ENCODE results near the gene TTC7B. TPM values are rescaled to one million over a fixed set of nuclear protein-coding genes. Genes with fewer than 3 reads are reported as not detected.

Gene TTC7B
- total and polyA plus RNA-seq, 2 of the 8 experiments (the other 6 are each of a cell fraction or from before 2014, with no cell fraction given), result 23.7 to 34.0 TPM

- 78% methylated on average over 10 of the region's 10 CpGs; no CpG with 5 or more reads in 1 of the 2 experiments for WGBS, 2 experiments (ENCODE audit: extremely low coverage in 1 of 2, insufficient coverage in 1 of 2, insufficient read length in 1 of 2, insufficient replicate concordance in 2 of 2, low coverage in 1 of 2, low lambda C conversion rate in 2 of 2, missing lambda C conversion rate in 1 of 2)
- Histone ChIP-seq H2BK20ac (ENCODE audit: low read length) (no peak overlapping the region), H3K4me1 (replicated peaks in 1 of 4; ENCODE audit: control insufficient read depth in 3 of 4, insufficient read depth in 4 of 4, low read length in 3 of 4) (peaks cover 0 to 11% (median 4%) of the 10 kb centered on the region in 4 experiments; a peak in 6 of 7 replicates), H2BK12ac (ENCODE audit: low read depth, low read length) (no peak overlapping the region), H3K4me3 (ENCODE audit: extremely low read depth in 1 of 4, insufficient read depth in 2 of 4, low read depth in 3 of 4, low read length in 4 of 4) (no peak overlapping the region), H2BK15ac (ENCODE audit: low read length) (0 out of 2 replicates have a peak overlapping the region, but pooled peaks have one; percentile 72), H3K9ac (replicated peaks in 1 of 4; ENCODE audit: extremely low read depth in 1 of 4, low read depth in 3 of 4, low read length in 3 of 4) (no peak overlapping the region), H4K8ac (ENCODE audit: extremely low read depth, insufficient read depth, low read length) (no peak overlapping the region), H3K23me2 (ENCODE audit: low read depth, low read length) (no peaks in the 10 kb centered on the region), H3K14ac (ENCODE audit: insufficient read length) (no peak overlapping the region), H3K79me2 (ENCODE audit: control insufficient read depth in 1 of 2, insufficient read depth in 2 of 2, low read length in 2 of 2) (no peaks in the 10 kb centered on the region), H2BK120ac (replicated peaks; ENCODE audit: low read depth, low read length) (no peak overlapping the region), H4K20me1 (replicated peaks in 1 of 2; ENCODE audit: control insufficient read depth in 1 of 2, insufficient read depth in 2 of 2, low read length in 2 of 2) (peaks cover 0 to 2% of the 10 kb centered on the region in 2 experiments), H4K91ac (replicated peaks; ENCODE audit: insufficient read length, low read length) (no peak overlapping the region), H3K56ac (replicated peaks; ENCODE audit: insufficient read length, low read depth, low read length) (no peak overlapping the region), H3K27ac (ENCODE audit: low read depth, low read length) (no peak overlapping the region), H2BK5ac (ENCODE audit: low read depth, low read length) (no peak overlapping the region), H3K9me3 (ENCODE audit: insufficient read depth in 2 of 2, low read depth in 1 of 2, low read length in 1 of 2) (no peaks in the 10 kb centered on the region), H3K4ac (replicated peaks; ENCODE audit: insufficient read length, low read depth, low read length) (no peak overlapping the region), H2AFZ (ENCODE audit: low read length) (no peak overlapping the region), H3K18ac (ENCODE audit: extremely low read depth, low read length) (no peak overlapping the region), H3K27me3 (replicated peaks in 1 of 4; ENCODE audit: control insufficient read depth in 3 of 4, extremely low read depth in 1 of 4, insufficient read depth in 3 of 4, low read length in 3 of 4) (peaks cover 0 to 4% (median 1%) of the 10 kb centered on the region in 4 experiments; a peak in 3 of 7 replicates), H3K36me3 (ENCODE audit: control insufficient read depth in 2 of 4, insufficient read depth in 4 of 4, low read length in 3 of 4) (no peaks in the 10 kb centered on the region), H3K79me1 (ENCODE audit: low read depth, low read length) (no peaks in the 10 kb centered on the region), H3K4me2 (ENCODE audit: insufficient read depth in 1 of 2, low read depth in 2 of 2, low read length in 2 of 2) (no peak overlapping the region; a peak in 1 of 4 replicates), H3K23ac (ENCODE audit: insufficient read length) (no peak overlapping the region), H2AK5ac (ENCODE audit: low read depth, low read length) (no peak overlapping the region), H4K5ac (ENCODE audit: insufficient read length, low read depth, low read length) (no peak overlapping the region)
- no peak for FAIRE-seq
- ChIA-PET CTCF (ENCODE audit: partially characterized antibody) (interaction anchor here (0.7 to 7.0 kb wide), 40 partner anchors 8 to 481 kb away, joined by 3 to 59 read pairs (median 4); partner anchors contain the start of gene TTC7B), POLR2A (ENCODE audit: partially characterized antibody) (interaction anchor here (1.0 to 1.1 kb wide), 2 partner anchors 38 to 361 kb away, joined by 3 read pairs; no protein-coding TSS in a partner anchor)
- DNase-seq (ENCODE audit: low read depth in 1 of 2, low spot score in 2 of 2), result peak in 1 of 2 experiments; percentile 61
- TF ChIP-seq SRF (IDR thresholded peaks at IDR 0.05; ENCODE audit: low read depth, low read length), result no peak
- no peak for TF ChIP-seq KDM5A (IDR thresholded peaks at IDR 0.05; ENCODE audit: low read length)
- peak; percentile 59 to 62 for TF ChIP-seq RAD21 (IDR thresholded peaks at IDR 0.05 in 1 of 2, conservative IDR thresholded peaks at IDR 0.05 in 1 of 2; ENCODE audit: low read depth in 2 of 2, low read length in 2 of 2)
- peak; percentile 44 to 60 (median 59) for TF ChIP-seq CTCF (IDR thresholded peaks at IDR 0.05; ENCODE audit: control extremely low read depth in 1 of 3, insufficient read depth in 1 of 3, low read depth in 1 of 3, low read length in 3 of 3)
- no peak for TF ChIP-seq TEAD4 (IDR thresholded peaks at IDR 0.05; ENCODE audit: low read depth, low read length)
These were observed 59.4 kb downstream of the TTC7B start for GRCh38 chr14:90756755-90757345.
